Amniotic stem cell (primary cell): ENCODE results near the gene TRIM28.
A peak's percentile ranks its signal among the peaks of the same experiment; 100 is the strongest.
"Not testable (repeated sequence)": the region's sequence is repeated elsewhere in the genome, so short reads cannot be mapped to it uniquely, and the experiment has no call there.

Source experiments
- DNase-seq: peaks from one replicate; lab custom pipeline; 2025; lab: John Stamatoyannopoulos, UW

Gene TRIM28

GRCh38 chr19:58519355-58520256 lies 24.3 kb upstream of the TRIM28 start, which contains the start of gene ZBTB45:
ZBTB45 (minus strand) TSS chr19:58519810; CDS start chr19:58517673, 2,137 bp downstream.
- peak; percentile 92 for DNase-seq

GRCh38 chr19:58520257-58520599 lies 23.6 kb upstream of the TRIM28 start:
- no peak for DNase-seq

- DNase-seq: no peak
These were observed 22.2 kb upstream of the TRIM28 start for GRCh38 chr19:58521651-58522050.

- DNase-seq: no peak
These were observed 21.2 kb upstream of the TRIM28 start for GRCh38 chr19:58522709-58523108.

GRCh38 chr19:58529405-58529804 lies 14.5 kb upstream of the TRIM28 start:
- no peak for DNase-seq

GRCh38 chr19:58531034-58531840 lies 12.6 kb upstream of the TRIM28 start:
- no peak for DNase-seq

- no peak for DNase-seq
These were observed 8.0 kb upstream of the TRIM28 start for GRCh38 chr19:58535857-58536256.

- no peak for DNase-seq
These were observed 6.7 kb upstream of the TRIM28 start for GRCh38 chr19:58536852-58537798.

- DNase-seq: no peak
These were observed 5.4 kb upstream of the TRIM28 start for GRCh38 chr19:58538257-58539168.

GRCh38 chr19:58539169-58539559 lies 4.7 kb upstream of the TRIM28 start:
- DNase-seq: not testable (repeated sequence)

GRCh38 chr19:58542641-58543372 lies 1.1 kb upstream of the TRIM28 start:
- not testable (repeated sequence) for DNase-seq

GRCh38 chr19:58544591-58545285 lies 874 bp downstream of the TRIM28 start:
- no peak for DNase-seq

GRCh38 chr19:58545286-58546018 lies 1.6 kb downstream of the TRIM28 start:
- DNase-seq: no peak

- no peak for DNase-seq
These were observed 2.2 kb downstream of the TRIM28 start for GRCh38 chr19:58546019-58546530.

GRCh38 chr19:58547323-58548312 lies 3.8 kb downstream of the TRIM28 start:
- no peak for DNase-seq

GRCh38 chr19:58548859-58549663 lies 5.2 kb downstream of the TRIM28 start:
- DNase-seq: no peak
